AG09309 (cell line): ENCODE measurements around the gene C12orf75.
"Not testable (repeated sequence)": the region's sequence is repeated elsewhere in the genome, so short reads cannot be mapped to it uniquely, and the experiment has no call there.

Experiments
- DNase-seq: peaks from one replicate; pipeline ENCODE4 v3.0.0-alpha.2; 2010; ENCODE audit warnings: low read depth
- H3K4me3 ChIP-seq: 2 replicates; pipeline ENCODE4 v1.5.1; 2011; ENCODE audit warnings: mild to moderate bottlenecking, low read depth, low read length, moderate library complexity; ENCODE audit not compliant: control insufficient read depth
- TF ChIP-seq, protein P1 (sequence below): IDR thresholded peaks from 2 replicates; pipeline ENCODE4 v1.5.1; 2011; ENCODE audit warnings: mild to moderate bottlenecking, low read depth, low read length, inconsistent platforms; ENCODE audit not compliant: insufficient read depth, control insufficient read depth; ENCODE audit errors: missing control alignments

C12orf75 gene

DNA sequence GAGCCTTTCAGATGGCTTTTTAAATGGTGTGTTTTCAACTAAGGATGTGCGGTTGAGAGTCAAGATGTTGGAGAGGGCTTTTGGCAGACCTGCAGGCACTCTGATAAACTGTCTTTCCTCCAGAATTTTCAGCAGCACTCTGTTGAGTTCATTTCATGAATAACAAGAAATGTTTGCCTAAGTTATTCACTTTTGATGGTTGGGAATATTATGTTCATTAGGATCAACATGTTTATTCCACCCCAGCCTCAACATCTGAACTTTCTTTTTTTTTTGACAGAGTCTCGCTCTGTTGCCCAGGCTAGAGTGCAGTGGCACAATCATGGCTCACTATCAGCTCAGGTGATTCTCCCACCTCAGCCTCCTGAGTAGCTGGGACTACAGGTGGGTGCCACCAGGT lies 68.4 kb downstream of the C12orf75 start:
- TF ChIP-seq, protein P1, sequence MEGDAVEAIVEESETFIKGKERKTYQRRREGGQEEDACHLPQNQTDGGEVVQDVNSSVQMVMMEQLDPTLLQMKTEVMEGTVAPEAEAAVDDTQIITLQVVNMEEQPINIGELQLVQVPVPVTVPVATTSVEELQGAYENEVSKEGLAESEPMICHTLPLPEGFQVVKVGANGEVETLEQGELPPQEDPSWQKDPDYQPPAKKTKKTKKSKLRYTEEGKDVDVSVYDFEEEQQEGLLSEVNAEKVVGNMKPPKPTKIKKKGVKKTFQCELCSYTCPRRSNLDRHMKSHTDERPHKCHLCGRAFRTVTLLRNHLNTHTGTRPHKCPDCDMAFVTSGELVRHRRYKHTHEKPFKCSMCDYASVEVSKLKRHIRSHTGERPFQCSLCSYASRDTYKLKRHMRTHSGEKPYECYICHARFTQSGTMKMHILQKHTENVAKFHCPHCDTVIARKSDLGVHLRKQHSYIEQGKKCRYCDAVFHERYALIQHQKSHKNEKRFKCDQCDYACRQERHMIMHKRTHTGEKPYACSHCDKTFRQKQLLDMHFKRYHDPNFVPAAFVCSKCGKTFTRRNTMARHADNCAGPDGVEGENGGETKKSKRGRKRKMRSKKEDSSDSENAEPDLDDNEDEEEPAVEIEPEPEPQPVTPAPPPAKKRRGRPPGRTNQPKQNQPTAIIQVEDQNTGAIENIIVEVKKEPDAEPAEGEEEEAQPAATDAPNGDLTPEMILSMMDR = no peak
- H3K4me3 ChIP-seq = no peak overlapping the region
- no peak for DNase-seq

DNA sequence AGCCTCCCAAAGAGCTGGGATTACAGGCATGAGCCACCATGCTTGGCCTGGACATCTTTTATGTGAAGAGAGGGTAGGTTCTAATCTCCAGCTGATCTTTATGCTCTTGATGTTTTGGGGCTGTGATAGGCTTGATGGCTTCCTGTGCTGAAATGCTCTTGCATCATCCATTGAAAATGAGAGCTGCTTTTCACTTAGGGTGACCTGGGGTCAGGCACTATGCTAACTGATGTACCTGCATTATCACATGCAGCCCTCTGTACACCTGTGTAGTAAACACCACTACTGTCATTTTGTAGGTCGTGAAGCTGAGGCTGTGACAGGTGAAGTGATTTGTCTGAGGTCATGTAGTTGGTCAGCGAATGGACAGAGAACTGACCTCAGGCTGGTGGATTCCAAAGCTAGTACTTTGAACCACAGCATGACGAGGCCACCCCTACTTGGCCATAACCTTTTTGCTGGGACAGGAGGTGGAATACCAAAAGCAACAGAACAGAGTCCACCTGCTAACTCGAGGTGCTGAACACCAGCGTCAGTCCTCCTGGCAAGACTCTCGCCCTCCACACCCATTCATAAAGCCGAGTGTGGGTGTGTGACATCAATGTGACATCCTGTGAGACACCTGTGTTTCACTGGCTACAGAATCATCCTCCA lies 69.1 kb downstream of the C12orf75 start:
- TF ChIP-seq, protein P1 = no peak
- H3K4me3 ChIP-seq = no peak overlapping the region
- DNase-seq = no peak

DNA sequence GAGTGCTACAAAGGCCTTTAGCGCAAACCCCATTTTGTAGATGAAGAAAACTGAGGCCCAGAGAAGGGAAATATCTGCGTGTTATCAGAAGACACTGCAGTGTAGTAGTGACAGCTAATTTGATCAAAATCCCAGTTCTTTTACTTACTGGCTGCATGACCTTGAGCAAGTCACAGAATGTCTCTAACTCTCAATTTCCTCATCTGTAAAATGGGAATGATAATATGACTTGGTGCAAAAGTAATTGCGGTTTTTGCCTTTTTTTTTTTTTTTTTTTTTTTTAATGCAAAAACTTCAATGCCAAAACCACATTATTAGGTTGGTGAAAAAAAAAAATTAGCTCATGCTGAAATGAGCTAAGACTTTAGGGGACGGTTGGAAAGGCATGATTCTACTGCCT lies 69.7 kb downstream of the C12orf75 start:
- no peak for DNase-seq
- H3K4me3 ChIP-seq = no peak overlapping the region
- TF ChIP-seq, protein P1 = no peak

DNA sequence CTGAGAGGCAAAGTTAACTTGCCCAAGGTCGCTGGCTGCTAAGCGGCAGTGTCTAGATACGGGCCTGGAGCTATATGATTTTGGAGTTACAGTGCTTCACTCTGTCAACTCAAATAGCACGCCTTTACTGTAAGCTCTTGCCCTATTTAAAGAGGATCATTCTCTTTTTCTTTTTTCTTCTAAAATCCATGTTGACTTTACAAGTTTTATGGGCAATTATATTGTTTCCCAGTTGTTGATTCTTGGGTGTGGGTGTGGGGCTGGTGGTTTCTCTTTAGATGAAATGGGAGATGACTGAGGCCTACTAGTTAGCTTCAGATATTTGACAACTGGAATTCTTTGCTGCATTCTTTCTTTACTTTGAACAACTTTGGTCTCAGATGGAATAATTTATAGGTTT lies 70.7 kb downstream of the C12orf75 start:
- DNase-seq = no peak
- no peak overlapping the region for H3K4me3 ChIP-seq
- TF ChIP-seq, protein P1 = no peak

DNA sequence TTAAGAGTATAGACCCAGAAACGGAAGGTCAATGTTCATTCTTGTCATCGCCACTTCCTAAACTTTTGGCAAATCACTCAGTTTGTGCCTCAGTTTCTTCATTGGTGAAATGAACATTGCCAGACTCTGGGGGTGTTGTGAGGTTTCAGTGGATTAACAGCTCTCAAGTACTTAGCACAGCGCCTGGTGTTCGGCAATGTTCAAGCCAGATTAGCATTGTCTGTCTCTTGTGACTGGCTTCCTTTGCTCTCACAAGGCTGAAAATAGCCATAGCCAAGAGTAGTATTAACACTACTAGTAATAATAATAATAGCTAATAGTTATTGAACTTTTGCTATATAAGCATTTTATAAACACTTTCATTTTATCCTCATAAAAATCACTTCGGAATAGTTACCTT lies 71.9 kb downstream of the C12orf75 start:
- no peak overlapping the region for H3K4me3 ChIP-seq
- DNase-seq = no peak
- TF ChIP-seq, protein P1 = no peak

DNA sequence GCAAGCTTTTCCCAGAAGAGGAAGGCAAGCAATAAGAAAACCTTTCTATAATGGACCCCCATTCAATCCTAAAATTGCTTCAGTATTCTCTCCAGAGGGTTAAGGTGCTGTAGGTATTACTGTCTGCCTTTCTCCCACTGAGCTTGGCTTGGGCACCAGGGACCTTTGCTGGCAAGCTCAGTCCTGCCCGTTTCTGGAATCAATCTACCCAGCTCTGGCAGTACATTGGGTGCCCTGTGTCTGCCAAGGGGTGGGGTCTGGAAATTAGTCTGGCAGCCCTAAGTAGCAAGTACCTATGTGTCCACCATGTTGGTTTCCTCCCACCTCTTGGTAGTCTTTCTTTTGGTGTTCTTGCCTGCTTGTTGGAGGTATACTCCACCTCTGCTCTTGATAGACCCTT lies 72.6 kb downstream of the C12orf75 start:
- no peak for DNase-seq
- TF ChIP-seq, protein P1 = no peak
- H3K4me3 ChIP-seq = no peak overlapping the region

DNA sequence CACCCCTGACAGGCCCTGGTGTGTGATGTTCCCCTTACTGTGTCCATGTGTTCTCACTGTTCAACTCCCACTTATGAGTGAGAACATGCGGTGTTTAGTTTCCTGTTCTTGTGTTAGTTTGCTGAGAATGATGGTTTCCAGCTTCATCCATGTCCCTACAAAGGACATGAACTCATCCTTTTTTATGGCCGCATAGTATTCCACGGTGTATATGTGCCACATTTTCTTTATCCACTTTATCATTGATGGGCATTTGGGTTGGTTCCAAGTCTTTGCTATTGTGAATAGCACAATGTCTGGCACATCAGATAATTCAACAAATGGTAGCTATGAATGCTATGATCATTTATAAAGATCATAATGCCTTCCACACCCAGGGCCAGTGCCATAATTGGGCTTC lies 73.6 kb downstream of the C12orf75 start:
- H3K4me3 ChIP-seq, DNase-seq: not testable (repeated sequence)
